Nephron (organoid): ENCODE measurements around the gene STRA6.

ENCODE experiments used
- H3K27ac Mint-ChIP-seq, 3 experiments: 2 replicates each; pipeline ENCODE4 v1.8.0; 2020; ENCODE audit warnings: mixed read lengths in 3 of 3, mild to moderate bottlenecking in 2 of 3, moderate library complexity in 1 of 3
- H3K27me3 Mint-ChIP-seq: 2 replicates; pipeline ENCODE4 v1.8.0; 2021; ENCODE audit warnings: low read depth, mild to moderate bottlenecking, moderate library complexity, mixed read lengths
- H3K36me3 Mint-ChIP-seq: 2 replicates; pipeline ENCODE4 v1.8.0; 2020; ENCODE audit warnings: low read depth, mixed read lengths
- H3K4me1 Mint-ChIP-seq: 2 replicates; pipeline ENCODE4 v1.8.0; 2020; ENCODE audit warnings: mixed read lengths
- H3K4me3 Mint-ChIP-seq, 3 experiments: 2 replicates each; pipeline ENCODE4 v1.8.0; 2020; ENCODE audit warnings: mild to moderate bottlenecking in 3 of 3, mixed read lengths in 3 of 3, moderate library complexity in 2 of 3
- H3K9me3 Mint-ChIP-seq: 2 replicates; pipeline ENCODE4 v1.8.0; 2020; ENCODE audit warnings: mixed read lengths
- CTCF ChIP-seq, 3 experiments: fragments of 200-600 bp; sonication (generic); IDR thresholded peaks; one replicate each; pipeline ENCODE4 v1.5.0; 2021; ENCODE audit warnings: antibody characterized with exemption in 3 of 3; ENCODE audit not compliant: unreplicated experiment in 3 of 3

STRA6 gene

GRCh38 chr15:74211656-74212055 is 9.1 kb upstream of the STRA6 start:
- Mint-ChIP-seq H3K27me3 (peaks cover 6% of the 10 kb centered on the region), H3K4me3 (peak overlapping the region; percentile 13 to 36 (median 36)), H3K9me3 (no peaks in the 10 kb centered on the region), H3K27ac (peak overlapping the region; percentile 86 to 95 (median 90)), H3K4me1 (peaks cover 93% of the 10 kb centered on the region), H3K36me3 (no peaks in the 10 kb centered on the region)
- no peak for TF ChIP-seq CTCF (IDR thresholded peaks at IDR 0.05; ENCODE audit: unreplicated experiment in 3 of 3)

GRCh38 chr15:74210729-74211128 is 8.1 kb upstream of the STRA6 start:
- Mint-ChIP-seq H3K27me3 (peaks cover 6% of the 10 kb centered on the region), H3K4me3 (no peak overlapping the region), H3K9me3 (no peaks in the 10 kb centered on the region), H3K36me3 (no peaks in the 10 kb centered on the region), H3K27ac (peak overlapping the region; percentile 86 to 98 (median 97)), H3K4me1 (peaks cover 91% of the 10 kb centered on the region)
- no peak for TF ChIP-seq CTCF (IDR thresholded peaks at IDR 0.05; ENCODE audit: unreplicated experiment in 3 of 3)

- peak overlapping the region; percentile 86 to 98 (median 97) for H3K27ac Mint-ChIP-seq
- H3K27me3 Mint-ChIP-seq = peaks cover 6% of the 10 kb centered on the region
- H3K4me3 Mint-ChIP-seq = peak overlapping the region; percentile 30 to 71 (median 38)
- H3K36me3 Mint-ChIP-seq = no peaks in the 10 kb centered on the region
- no peaks in the 10 kb centered on the region for H3K9me3 Mint-ChIP-seq
- H3K4me1 Mint-ChIP-seq = peaks cover 90% of the 10 kb centered on the region
- TF ChIP-seq CTCF (IDR thresholded peaks at IDR 0.05; ENCODE audit: unreplicated experiment in 3 of 3) = no peak
Measured at GRCh38 chr15:74209997-74210671, 7.5 kb upstream of the STRA6 start.

- no peaks in the 10 kb centered on the region for H3K9me3 Mint-ChIP-seq
- H3K27ac Mint-ChIP-seq = peak overlapping the region; percentile 86 to 98 (median 97)
- H3K36me3 Mint-ChIP-seq = no peaks in the 10 kb centered on the region
- no peak for TF ChIP-seq CTCF (IDR thresholded peaks at IDR 0.05; ENCODE audit: unreplicated experiment in 3 of 3)
- H3K4me3 Mint-ChIP-seq = peak overlapping the region; percentile 30 to 76 (median 71)
- H3K27me3 Mint-ChIP-seq = peaks cover 6% of the 10 kb centered on the region
- peaks cover 89% of the 10 kb centered on the region for H3K4me1 Mint-ChIP-seq
Measured at GRCh38 chr15:74209560-74209958, 7.0 kb upstream of the STRA6 start.

GRCh38 chr15:74208901-74209559 is 6.4 kb upstream of the STRA6 start:
- TF ChIP-seq CTCF (IDR thresholded peaks at IDR 0.05; ENCODE audit: unreplicated experiment in 3 of 3) = no peak
- peaks cover 92% of the 10 kb centered on the region for H3K4me1 Mint-ChIP-seq
- peak overlapping the region; percentile 46 to 76 (median 71) for H3K4me3 Mint-ChIP-seq
- no peaks in the 10 kb centered on the region for H3K36me3 Mint-ChIP-seq
- H3K27ac Mint-ChIP-seq = peak overlapping the region; percentile 86 to 98 (median 97)
- no peaks in the 10 kb centered on the region for H3K9me3 Mint-ChIP-seq
- peaks cover 6% of the 10 kb centered on the region for H3K27me3 Mint-ChIP-seq
